K562 (cell line): ENCODE measurements around the gene APOL2.

ENCODE experiments used
- BRCA1 ChIP-seq, 2 experiments: fragments of 450-650 bp in 1 of 2; sonication (generic) in 1 of 2; formaldehyde crosslinking in 1 of 2; IDR thresholded peaks; 2 replicates each; pipeline versions ENCODE4 v1.5.0 to v1.6.1; 2017 to 2020; ENCODE audit warnings: mild to moderate bottlenecking in 1 of 2, missing genetic modification reagents in 1 of 2
- RAD21 ChIP-seq, 2 experiments: fragments of 250-450 bp in 1 of 2; fragments of 450-650 bp in 1 of 2; sonication (Bioruptor Pico) in 1 of 2; formaldehyde crosslinking in 1 of 2; IDR thresholded peaks in 1 of 2; conservative IDR thresholded peaks in 1 of 2; 2 replicates each; pipeline versions ENCODE4 v1.4.0 to v1.8.0; 2020 to 2022; ENCODE audit warnings: mild to moderate bottlenecking in 2 of 2, moderate library complexity in 1 of 2
- STAT6 ChIP-seq: sonication (generic); formaldehyde crosslinking; IDR thresholded peaks from 2 replicates; pipeline ENCODE4 v1.8.1; 2023; ENCODE audit warnings: mild to moderate bottlenecking, missing genetic modification reagents
- YY1 ChIP-seq, 3 experiments: IDR thresholded peaks; 2 replicates each; pipeline ENCODE4 v1.6.1; 2011; ENCODE audit warnings: low read length in 2 of 3, mild to moderate bottlenecking in 2 of 3, moderate library complexity in 2 of 3, borderline replicate concordance in 1 of 3, control low read depth in 1 of 3, low read depth in 1 of 3; ENCODE audit not compliant: insufficient read depth in 3 of 3, insufficient replicate concordance in 2 of 3, control insufficient read depth in 1 of 3, insufficient read length in 1 of 3; ENCODE audit errors: extremely low read depth in 1 of 3
- ZBTB26 ChIP-seq: fragments of 450-650 bp; formaldehyde crosslinking; IDR thresholded peaks from 2 replicates; pipeline ENCODE4 v1.4.0; 2022; ENCODE audit warnings: missing genetic modification characterization
- ZNF239 ChIP-seq: fragments of 250-450 bp; sonication (Bioruptor Pico); IDR thresholded peaks from 2 replicates; pipeline ENCODE4 v1.4.0; 2020; ENCODE audit warnings: mild to moderate bottlenecking

DNA sequence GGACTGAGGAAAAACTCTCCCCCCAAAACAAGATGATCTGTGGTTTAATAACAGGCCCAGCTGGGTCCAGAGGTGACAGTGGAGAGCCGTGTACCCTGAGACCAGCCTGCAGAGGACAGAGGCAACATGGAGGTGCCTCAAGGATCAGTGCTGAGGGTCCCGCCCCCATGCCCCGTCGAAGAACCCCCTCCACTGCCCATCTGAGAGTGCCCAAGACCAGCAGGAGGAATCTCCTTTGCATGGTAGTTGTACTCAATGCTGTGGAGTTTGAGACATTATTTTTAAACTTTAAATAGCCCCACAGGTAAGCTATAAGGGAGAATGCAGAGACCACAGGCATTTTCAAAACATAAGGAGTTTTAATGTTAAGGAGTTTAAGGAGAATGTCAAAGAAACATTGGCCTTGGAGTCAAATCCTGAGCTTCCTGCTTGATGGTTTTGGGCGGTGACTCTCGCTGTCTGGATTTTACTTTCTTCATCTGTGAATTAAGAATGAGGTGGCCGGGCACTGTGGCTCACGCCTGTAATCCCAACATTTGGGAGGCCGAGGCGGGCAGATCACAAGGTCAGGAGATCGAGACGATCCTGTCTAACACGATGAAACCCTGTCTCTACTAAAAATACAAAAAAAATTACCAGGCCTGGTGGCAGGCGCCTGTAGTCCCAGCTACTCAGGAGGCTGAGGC, 20.4 kb upstream of the APOL2 start:
- no peak for TF ChIP-seq STAT6 (CRISPR knock-in tag)
- TF ChIP-seq BRCA1 (IDR thresholded peaks at IDR 0.05) = no peak
- TF ChIP-seq BRCA1 (CRISPR knock-in tag; IDR thresholded peaks at IDR 0.05) = no peak
- TF ChIP-seq RAD21 (CRISPR knock-in tag; conservative IDR thresholded peaks at IDR 0.05 in 1 of 2, IDR thresholded peaks at IDR 0.05 in 1 of 2) = no peak
- TF ChIP-seq ZNF239 (CRISPR knock-in tag) = no peak
- TF ChIP-seq ZBTB26 (CRISPR knock-in tag) = no peak
- no peak for TF ChIP-seq YY1 (IDR thresholded peaks at IDR 0.05; ENCODE audit: borderline replicate concordance in 1 of 3, control insufficient read depth in 1 of 3, extremely low read depth in 1 of 3, insufficient read depth in 3 of 3, insufficient read length in 1 of 3, insufficient replicate concordance in 2 of 3, low read depth in 1 of 3, low read length in 2 of 3)
